Calu3 (cell line): ENCODE measurements around the gene GGPS1. TPM values are rescaled to one million over a fixed set of nuclear protein-coding genes. Genes with fewer than 3 reads are reported as not detected.

Source experiments
- BruUV-seq: library from RNA; stranded (reverse); fragments of 400-500 nt; replicated peaks from 2 replicates; lab custom pipeline; 2021; lab: Mats Ljungman, UMichigan
- CTCF ChIA-PET: fragments of 300-600 bp; sonication (Branson Sonifier 250); formaldehyde crosslinking; loops from one replicate; lab custom pipeline; 2022; ENCODE audit warnings: antibody characterized with exemption; lab: Charles Lee
- DNase-seq: peaks from one replicate; pipeline ENCODE4 v3.0.0; 2022
- H3K27ac Mint-ChIP-seq: one replicate; pipeline ENCODE4 v1.8.0; 2022; ENCODE audit warnings: mixed read lengths; ENCODE audit not compliant: unreplicated experiment
- H3K27me3 Mint-ChIP-seq: one replicate; pipeline ENCODE4 v1.8.0; 2022; ENCODE audit warnings: mixed read lengths; ENCODE audit not compliant: unreplicated experiment
- H3K36me3 Mint-ChIP-seq: one replicate; pipeline ENCODE4 v1.8.0; 2022; ENCODE audit warnings: mild to moderate bottlenecking, moderate library complexity, mixed read lengths; ENCODE audit not compliant: insufficient read depth, unreplicated experiment
- H3K4me1 Mint-ChIP-seq: one replicate; pipeline ENCODE4 v1.8.0; 2022; ENCODE audit warnings: mild to moderate bottlenecking, low read depth, mixed read lengths; ENCODE audit not compliant: unreplicated experiment
- H3K4me3 Mint-ChIP-seq: one replicate; pipeline ENCODE4 v1.8.0; 2022; ENCODE audit warnings: mild to moderate bottlenecking, low read depth, moderate library complexity, mixed read lengths; ENCODE audit not compliant: unreplicated experiment
- H3K9me3 Mint-ChIP-seq: one replicate; pipeline ENCODE4 v1.8.0; 2022; ENCODE audit warnings: low read depth, mixed read lengths; ENCODE audit not compliant: unreplicated experiment
- intact Hi-C: fragments of 100-400 bp; cut with micrococcal nuclease; formaldehyde crosslinking; loops from one replicate; pipeline ENCODE4 v1.10.0; 2022; ENCODE audit not compliant: unreplicated experiment
- total RNA-seq: library from RNA; stranded (reverse); gene quantifications from 2 replicates; pipeline ENCODE4 v1.2.3, GENCODE V29; 2022
- TF ChIP-seq, protein P1 (sequence below): fragments of 200-600 bp; IDR thresholded peaks from one replicate; pipeline ENCODE4 v1.8.0; 2022; ENCODE audit warnings: antibody characterized with exemption; ENCODE audit not compliant: unreplicated experiment

The GGPS1 gene
- total RNA-seq, 1 experiment from 2014 or later, result 40.5 TPM

- Mint-ChIP-seq H3K27ac (no peak overlapping the region), H3K36me3 (peaks cover 6% of the 10 kb centered on the region), H3K4me1 (no peaks in the 10 kb centered on the region), H3K9me3 (no peaks in the 10 kb centered on the region), H3K27me3 (no peaks in the 10 kb centered on the region), H3K4me3 (no peak overlapping the region)
- no peak for DNase-seq
- intact Hi-C loops, result no loop called here
- no TSS peak for BruUV-seq
- CTCF ChIA-PET, result no interaction called here
- TF ChIP-seq, protein P1, sequence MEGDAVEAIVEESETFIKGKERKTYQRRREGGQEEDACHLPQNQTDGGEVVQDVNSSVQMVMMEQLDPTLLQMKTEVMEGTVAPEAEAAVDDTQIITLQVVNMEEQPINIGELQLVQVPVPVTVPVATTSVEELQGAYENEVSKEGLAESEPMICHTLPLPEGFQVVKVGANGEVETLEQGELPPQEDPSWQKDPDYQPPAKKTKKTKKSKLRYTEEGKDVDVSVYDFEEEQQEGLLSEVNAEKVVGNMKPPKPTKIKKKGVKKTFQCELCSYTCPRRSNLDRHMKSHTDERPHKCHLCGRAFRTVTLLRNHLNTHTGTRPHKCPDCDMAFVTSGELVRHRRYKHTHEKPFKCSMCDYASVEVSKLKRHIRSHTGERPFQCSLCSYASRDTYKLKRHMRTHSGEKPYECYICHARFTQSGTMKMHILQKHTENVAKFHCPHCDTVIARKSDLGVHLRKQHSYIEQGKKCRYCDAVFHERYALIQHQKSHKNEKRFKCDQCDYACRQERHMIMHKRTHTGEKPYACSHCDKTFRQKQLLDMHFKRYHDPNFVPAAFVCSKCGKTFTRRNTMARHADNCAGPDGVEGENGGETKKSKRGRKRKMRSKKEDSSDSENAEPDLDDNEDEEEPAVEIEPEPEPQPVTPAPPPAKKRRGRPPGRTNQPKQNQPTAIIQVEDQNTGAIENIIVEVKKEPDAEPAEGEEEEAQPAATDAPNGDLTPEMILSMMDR, result no peak
Observed at GRCh38 chr1:235391874-235392273, 63.5 kb downstream of the GGPS1 start.

Other genes starting within 250 kb of the GGPS1 start
- 120 and 151 TPM in 2 replicates for gene TOMM20, start 199.7 kb upstream of the GGPS1 start, total RNA-seq
- gene RBM34, start 167.3 kb upstream of the GGPS1 start, total RNA-seq, result 79.8 and 89.1 TPM in 2 replicates
- 46.3 and 56.6 TPM in 2 replicates for gene ARID4B, start 391 bp upstream of the GGPS1 start, total RNA-seq
- 19.0 and 31.3 TPM in 2 replicates for gene TBCE, start 38.9 kb downstream of the GGPS1 start, total RNA-seq
- gene B3GALNT2, start 175.9 kb downstream of the GGPS1 start, total RNA-seq, result 28.9 and 35.3 TPM in 2 replicates